GM19452 (cell line): ENCODE results near the gene TRIM7.
"Not testable (repeated sequence)": the region's sequence is repeated elsewhere in the genome, so short reads cannot be mapped to it uniquely, and the experiment has no call there.

Source experiments
- ATAC-seq: cut with Tn5 transposase; IDR thresholded peaks from one replicate; pipeline ENCODE4 v1.9.1; 2021; ENCODE audit not compliant: unreplicated experiment

Gene TRIM7

GRCh38 chr5:181194489-181195248 lies 10.3 kb downstream of the TRIM7 start:
- ATAC-seq, result no peak

- ATAC-seq, result no peak
Measured at GRCh38 chr5:181193656-181194055, 11.3 kb downstream of the TRIM7 start.

- no peak for ATAC-seq
Measured at GRCh38 chr5:181192337-181193046, 12.5 kb downstream of the TRIM7 start.

GRCh38 chr5:181191526-181192336 lies 13.3 kb downstream of the TRIM7 start:
- peak; percentile 52 for ATAC-seq

- ATAC-seq, result peak; percentile 9
Measured at GRCh38 chr5:181190711-181191525, 14.1 kb downstream of the TRIM7 start.

- no peak for ATAC-seq
Measured at GRCh38 chr5:181189962-181190710, 14.9 kb downstream of the TRIM7 start.

GRCh38 chr5:181189363-181189961 lies 15.5 kb downstream of the TRIM7 start:
- no peak for ATAC-seq

- ATAC-seq, result no peak
Measured at GRCh38 chr5:181188700-181189362, 16.2 kb downstream of the TRIM7 start.

- ATAC-seq, result no peak
Measured at GRCh38 chr5:181187500-181188213, 17.3 kb downstream of the TRIM7 start.

GRCh38 chr5:181186986-181187499 lies 18.0 kb downstream of the TRIM7 start:
- no peak for ATAC-seq

GRCh38 chr5:181186022-181186421 lies 19.0 kb downstream of the TRIM7 start:
- ATAC-seq, result no peak

- no peak for ATAC-seq
Measured at GRCh38 chr5:181185560-181185959, 19.4 kb downstream of the TRIM7 start.

GRCh38 chr5:181184845-181185216 lies 20.2 kb downstream of the TRIM7 start:
- no peak for ATAC-seq

- ATAC-seq, result no peak
Measured at GRCh38 chr5:181182651-181183050, 22.3 kb downstream of the TRIM7 start.

GRCh38 chr5:181181650-181182565 lies 23.1 kb downstream of the TRIM7 start:
- peak; percentile 54 for ATAC-seq

GRCh38 chr5:181177559-181177958 lies 27.4 kb downstream of the TRIM7 start:
- ATAC-seq, result not testable (repeated sequence)

GRCh38 chr5:181176254-181176952 lies 28.6 kb downstream of the TRIM7 start:
- ATAC-seq, result no peak
